HG03025 (cell line): ENCODE measurements around the gene EPHA8.

Source experiments
- ATAC-seq: cut with Tn5 transposase; IDR thresholded peaks from one replicate; pipeline ENCODE4 v1.9.1; 2021; ENCODE audit warnings: mild to moderate bottlenecking, moderate library complexity; ENCODE audit not compliant: unreplicated experiment, low FRiP score

The EPHA8 gene

DNA sequence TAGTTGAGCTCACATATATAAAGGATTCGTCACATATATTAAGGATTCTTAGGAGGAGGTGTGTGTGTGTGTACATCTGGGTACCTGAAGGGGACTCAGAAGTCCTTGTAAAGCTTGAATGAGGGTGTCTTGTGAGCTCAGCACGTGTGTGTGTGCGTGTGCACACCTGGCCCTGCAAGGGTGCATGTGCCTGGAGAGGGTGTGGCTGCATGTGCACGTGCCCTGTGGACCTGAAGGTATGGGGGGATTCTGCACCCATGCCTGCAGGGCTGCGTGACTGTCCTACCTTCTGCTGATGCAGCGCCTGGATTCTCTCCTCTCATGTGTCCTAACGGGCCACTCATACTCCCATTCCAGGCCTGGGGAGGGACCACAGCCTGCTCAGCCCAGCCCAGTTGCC, 24.0 kb downstream of the EPHA8 start:
- ATAC-seq: no peak

DNA sequence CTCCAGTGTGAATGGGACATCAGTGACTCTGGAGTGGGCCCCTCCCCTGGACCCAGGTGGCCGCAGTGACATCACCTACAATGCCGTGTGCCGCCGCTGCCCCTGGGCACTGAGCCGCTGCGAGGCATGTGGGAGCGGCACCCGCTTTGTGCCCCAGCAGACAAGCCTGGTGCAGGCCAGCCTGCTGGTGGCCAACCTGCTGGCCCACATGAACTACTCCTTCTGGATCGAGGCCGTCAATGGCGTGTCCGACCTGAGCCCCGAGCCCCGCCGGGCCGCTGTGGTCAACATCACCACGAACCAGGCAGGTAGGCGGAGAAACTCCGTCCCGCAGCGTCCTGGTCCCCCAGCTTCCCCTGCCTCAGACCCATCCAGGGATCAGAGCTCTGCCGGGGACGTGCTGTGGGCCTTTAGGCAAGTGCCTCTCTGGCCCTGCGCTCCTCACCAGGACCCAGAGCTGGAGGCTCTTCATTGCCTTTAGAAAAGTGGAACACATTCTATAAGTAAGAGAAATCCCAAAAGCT, 25.7 kb downstream of the EPHA8 start:
- no peak for ATAC-seq

DNA sequence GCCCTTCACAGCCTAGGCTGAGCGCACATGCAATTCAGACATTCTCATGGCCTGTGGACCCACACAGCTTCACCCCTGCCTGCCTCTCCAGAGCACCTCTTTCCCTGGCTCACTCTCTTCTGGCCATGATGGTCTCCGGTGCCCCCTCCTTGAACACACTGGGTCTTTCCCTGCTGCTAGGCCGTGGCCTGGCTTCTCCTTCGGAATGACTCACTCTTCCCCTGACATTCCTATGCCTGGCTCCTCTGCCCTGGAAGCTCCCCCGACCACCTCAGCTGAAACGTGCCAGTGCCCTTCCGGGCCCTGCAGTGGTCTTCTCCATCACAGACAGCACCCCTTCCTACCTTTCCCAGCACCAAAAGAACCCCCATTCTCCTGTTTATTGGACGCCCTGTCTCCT, 28.3 kb downstream of the EPHA8 start:
- ATAC-seq: no peak

DNA sequence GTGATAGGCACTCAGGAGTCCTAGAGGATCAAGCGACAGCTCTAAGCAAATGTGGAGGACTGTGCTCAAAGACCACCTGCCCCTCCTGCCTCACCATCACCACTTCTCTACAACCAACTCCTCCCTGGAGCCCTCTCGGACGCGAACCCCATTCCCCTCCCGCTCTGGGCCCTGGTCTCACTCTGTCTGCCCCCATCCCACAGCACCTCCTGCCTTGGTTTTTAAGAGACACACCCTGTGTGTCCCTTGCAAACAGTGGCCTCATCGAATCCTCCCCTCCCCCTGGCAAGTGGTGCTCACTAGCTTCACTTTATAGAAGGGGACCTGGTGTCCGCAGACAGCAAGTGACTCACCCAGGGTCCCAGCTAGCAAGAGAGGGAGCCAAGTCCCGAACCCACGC, 28.8 kb downstream of the EPHA8 start:
- no peak for ATAC-seq

DNA sequence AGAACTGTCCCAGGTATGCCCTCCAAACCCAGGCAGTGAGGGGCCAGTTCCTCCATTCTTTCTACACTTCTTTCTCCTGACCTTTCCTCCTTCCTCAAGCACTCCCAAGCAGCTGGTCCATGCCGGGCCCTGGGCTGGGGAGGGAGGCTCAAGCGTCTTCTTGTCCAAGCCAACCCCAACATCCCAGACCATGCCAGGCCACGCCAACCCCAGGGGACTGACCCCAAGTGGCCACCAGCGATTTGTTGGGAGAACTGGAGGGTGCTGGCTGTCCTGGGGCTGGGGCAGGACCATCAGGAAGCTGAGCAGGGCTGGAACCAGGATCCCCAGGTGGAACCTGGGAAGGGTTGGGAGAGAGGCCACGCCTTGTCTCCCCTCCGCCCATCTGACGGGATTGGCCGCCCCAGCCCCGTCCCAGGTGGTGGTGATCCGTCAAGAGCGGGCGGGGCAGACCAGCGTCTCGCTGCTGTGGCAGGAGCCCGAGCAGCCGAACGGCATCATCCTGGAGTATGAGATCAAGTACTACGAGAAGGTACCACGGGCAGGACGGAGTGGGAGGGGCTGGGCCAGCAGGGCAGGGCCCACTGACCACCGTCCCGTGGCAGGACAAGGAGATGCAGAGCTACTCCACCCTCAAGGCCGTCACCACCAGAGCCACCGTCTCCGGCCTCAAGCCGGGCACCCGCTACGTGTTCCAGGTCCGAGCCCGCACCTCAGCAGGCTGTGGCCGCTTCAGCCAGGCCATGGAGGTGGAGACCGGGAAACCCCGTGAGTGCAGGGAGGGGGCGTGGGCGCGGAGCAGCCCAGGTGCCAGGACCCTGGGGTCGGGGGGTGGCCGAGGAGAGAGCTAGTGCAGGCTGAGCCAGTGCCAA, 29.9 kb downstream of the EPHA8 start:
- no peak for ATAC-seq

DNA sequence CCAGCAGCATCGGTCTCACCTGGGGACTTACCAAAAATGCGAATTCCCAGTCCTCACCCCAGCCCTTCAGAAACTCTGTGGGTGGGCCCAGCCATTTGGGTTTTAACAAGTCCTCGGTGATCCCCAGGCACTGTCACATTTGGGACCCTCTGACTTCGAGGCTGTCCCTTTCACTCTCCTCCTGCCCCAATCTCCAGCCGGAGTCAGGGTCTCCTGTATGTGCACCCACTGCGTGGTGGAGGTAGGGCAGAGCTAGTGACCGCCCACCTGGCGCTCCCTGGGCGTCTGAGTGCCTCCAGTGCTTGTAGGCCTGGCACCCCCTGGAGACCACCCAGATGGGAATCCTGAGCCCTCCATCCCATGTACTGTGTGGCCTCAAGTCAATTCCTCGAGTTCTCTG, 31.1 kb downstream of the EPHA8 start:
- no peak for ATAC-seq

DNA sequence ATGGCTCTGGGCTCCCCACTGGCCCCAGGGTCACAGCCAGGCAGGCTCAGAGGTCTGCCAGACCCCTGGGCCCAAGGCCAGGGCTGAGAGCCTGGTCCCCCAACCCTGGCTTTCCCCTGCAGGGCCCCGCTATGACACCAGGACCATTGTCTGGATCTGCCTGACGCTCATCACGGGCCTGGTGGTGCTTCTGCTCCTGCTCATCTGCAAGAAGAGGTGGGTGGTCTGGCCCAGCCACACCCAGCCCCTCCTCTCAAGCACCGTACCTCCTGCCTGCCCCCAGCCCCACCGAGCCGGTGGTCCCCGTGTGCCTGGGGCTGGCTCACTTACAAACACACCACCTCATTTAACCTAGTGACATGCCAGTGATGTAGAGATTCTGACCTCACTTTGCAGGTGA, 31.8 kb downstream of the EPHA8 start:
- no peak for ATAC-seq

DNA sequence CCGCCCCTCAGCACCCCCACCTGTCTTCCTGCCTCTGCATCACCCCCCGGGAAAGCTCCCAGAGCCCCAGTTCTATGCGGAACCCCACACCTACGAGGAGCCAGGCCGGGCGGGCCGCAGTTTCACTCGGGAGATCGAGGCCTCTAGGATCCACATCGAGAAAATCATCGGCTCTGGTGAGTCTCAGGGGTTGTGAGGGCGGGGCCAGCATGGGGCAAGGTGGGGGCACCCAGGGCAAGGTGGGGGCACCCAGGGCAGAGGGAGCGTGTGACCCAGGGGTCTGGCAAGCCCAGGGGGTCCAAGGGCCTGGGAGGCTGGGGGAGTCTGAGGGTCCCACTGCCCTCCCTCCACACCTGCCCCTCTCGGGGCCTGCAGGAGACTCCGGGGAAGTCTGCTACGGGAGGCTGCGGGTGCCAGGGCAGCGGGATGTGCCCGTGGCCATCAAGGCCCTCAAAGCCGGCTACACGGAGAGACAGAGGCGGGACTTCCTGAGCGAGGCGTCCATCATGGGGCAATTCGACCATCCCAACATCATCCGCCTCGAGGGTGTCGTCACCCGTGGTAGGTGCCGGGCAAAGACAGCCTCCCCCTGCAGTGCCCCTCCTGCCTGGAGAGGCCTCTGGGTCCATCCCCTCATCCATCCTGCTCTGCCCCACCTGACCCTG, 34.1 kb downstream of the EPHA8 start:
- ATAC-seq: no peak

DNA sequence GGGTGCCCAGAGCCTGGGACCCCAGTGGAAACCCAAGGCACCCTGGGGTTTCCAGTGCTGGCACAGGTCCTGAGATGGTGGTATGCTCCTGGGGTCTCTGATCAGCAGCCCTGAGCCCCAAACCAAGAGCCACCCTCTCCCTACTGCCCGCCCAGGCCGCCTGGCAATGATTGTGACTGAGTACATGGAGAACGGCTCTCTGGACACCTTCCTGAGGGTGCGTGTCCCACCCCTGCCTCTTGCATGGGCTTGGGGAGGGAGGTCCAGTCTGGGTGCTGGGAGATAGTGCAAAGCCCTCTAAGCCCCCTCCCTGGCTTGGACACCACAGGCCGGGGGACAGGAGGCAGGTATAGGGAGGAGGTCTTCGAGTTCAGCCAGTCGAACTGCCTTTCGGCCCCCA, 34.7 kb downstream of the EPHA8 start:
- no peak for ATAC-seq

DNA sequence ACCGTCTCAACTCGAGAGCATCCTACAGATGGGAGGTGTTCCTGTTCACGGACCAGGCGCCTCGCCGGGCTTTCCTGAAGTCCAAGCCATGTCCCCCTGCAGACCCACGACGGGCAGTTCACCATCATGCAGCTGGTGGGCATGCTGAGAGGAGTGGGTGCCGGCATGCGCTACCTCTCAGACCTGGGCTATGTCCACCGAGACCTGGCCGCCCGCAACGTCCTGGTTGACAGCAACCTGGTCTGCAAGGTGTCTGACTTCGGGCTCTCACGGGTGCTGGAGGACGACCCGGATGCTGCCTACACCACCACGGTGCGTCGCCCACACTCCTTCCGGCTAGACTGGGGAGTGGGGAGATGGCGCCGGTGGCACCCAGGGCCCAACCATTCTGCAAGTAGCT, 35.4 kb downstream of the EPHA8 start:
- no peak for ATAC-seq

DNA sequence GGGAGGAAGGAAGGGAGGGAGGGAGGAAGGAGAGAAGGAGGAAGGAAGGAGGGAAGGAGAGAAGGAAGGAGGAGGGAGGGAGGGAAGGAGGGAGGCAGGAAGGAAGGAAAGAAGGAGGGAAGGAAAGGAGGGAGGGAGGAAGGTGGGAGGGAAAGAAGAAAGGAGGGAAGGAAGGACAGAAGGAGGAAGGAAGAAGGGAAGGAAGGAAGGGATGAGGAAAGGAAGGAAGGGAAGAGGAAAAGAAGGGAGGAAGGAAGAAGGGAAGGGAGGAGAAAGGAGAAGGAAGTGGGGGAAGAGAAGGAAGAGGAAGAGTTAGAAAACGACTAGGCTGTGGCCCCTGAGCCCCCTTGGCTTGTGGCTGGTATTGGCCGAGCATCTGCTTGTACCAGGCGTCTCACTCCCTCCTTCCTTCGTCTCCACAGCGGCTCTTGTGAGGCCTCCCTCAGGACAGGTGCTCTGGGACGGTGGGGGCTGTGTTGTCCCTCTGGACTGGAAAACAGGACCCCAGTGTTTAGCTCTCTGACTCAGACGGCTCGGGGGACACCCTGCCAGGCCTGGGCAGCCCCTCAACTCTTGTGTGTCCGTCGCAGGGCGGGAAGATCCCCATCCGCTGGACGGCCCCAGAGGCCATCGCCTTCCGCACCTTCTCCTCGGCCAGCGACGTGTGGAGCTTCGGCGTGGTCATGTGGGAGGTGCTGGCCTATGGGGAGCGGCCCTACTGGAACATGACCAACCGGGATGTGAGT, 37.0 kb downstream of the EPHA8 start:
- ATAC-seq: no peak

DNA sequence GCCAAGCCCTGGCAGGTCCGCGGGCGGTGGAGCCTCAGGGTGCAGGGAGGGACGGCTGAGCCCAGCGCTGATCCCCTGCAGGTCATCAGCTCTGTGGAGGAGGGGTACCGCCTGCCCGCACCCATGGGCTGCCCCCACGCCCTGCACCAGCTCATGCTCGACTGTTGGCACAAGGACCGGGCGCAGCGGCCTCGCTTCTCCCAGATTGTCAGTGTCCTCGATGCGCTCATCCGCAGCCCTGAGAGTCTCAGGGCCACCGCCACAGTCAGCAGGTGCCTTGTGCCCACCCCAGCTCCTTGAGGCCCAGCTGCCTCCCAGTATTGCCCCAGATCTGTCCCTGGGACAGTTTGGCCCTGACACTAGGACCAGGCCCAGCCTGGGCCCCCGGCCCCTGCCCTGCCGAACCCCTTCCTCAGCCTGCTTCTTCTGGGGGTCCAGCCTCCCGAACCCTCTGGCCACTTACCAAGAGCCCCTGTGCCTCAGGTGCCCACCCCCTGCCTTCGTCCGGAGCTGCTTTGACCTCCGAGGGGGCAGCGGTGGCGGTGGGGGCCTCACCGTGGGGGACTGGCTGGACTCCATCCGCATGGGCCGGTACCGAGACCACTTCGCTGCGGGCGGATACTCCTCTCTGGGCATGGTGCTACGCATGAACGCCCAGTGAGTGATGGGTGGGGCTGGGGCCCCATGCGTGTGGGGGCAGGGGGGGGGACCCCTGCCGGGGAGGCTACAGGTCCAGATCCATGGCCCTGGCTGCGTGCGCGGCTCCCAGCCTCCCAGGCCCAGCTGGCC, 37.7 kb downstream of the EPHA8 start:
- ATAC-seq: no peak

DNA sequence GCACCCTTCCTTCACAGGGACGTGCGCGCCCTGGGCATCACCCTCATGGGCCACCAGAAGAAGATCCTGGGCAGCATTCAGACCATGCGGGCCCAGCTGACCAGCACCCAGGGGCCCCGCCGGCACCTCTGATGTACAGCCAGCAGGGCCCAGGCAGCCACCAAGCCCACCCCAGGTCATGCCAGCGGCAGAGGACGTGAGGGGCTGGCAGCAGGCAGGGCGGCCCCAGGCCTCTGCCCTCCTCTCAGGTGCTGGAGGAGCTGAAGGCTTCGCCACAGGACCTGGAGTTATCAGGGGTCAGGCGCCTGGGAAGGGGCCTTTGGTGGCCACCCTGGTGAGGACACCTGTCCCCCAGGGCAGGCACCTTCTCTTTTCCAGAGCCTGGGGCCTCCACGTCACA, 38.3 kb downstream of the EPHA8 start:
- ATAC-seq: no peak

DNA sequence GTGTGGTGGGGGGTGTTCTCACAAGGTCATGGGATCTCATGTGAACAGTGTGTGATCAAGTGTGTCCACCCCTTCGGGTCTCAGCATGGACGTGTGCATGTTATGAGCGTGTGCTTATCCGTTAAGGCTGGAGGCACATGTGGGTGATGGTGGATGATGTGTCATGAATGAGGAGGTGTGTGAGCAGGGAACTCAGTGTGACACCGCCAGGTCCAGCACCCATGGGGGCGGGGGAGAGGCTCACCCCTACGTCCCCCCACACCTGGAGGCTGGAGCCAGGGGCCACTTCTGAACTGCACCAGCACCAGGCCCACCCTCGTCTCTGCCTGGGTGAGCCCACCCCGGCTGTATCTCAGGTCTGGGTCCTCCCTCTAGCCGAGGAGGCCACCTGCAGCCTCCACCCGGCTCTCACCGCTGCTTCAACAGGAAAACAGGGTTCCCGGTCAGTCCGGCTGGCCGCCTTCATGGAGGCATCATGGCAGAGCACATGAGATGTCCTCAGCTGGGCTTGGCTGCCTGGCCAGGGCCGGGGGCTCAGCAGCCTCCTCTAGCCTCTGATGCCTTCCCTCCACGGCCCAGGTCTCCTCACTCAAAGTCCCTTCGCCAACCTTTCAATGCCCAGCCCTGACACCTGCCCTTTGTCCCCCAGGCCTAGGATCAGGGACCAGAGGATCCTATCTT, 38.9 kb downstream of the EPHA8 start:
- ATAC-seq: no peak

DNA sequence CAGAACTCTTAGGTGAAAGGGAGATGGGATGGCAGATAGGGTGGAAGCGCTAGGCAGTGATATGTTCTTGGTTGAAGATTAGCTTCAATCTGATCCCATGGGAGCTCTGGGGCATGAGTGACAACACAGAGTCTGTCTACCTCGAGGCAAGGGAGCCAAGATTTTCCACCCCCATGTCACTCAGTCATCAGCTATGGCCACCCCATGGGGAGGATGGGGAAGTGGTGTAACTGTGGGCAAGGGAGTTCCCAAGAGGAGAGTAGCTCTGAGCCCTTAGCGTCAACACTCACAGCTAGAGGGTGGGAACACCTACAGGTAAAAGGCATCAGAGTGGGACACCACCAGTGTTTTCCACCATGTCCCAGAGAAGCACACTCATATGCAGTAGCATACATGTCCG, 42.9 kb downstream of the EPHA8 start:
- no peak for ATAC-seq

DNA sequence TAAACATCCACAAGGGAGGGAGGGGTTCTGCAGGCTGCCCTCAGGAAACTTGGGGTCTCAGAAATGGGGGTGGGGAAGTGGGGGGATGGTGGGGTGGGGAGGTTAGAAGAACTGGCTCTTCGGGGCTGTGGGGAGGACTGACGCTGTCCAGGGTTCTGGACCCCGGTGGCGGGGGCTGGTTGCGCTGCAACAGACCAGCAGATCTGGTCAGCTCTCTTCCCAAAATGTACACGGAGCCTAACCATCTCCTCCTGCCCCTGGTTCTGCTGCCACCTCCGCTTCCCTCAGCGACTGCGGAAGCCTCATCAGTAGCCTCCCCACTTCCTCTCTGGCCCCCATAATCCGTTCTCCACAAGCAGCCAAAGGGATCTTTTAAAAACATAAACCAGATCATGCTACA, 43.9 kb downstream of the EPHA8 start:
- ATAC-seq: no peak

DNA sequence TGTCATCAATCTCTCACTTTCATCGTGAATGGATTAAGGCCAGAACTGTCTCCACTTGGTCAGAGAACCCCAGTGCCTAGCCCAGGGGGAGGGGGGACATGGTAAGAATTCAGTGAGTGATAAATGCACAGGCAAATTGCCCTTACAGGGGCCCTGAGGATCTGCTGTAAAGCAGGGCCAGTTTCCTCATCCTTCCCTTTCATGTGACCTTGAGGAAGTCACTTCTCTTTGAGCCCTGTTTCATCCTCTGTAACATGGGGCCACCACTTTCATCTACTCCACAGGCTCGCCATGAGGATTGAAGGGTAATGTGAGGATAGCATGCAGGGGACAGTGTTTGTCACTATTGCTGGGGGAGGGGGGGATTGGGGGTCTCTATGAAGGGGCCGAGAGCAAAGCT, 45.1 kb downstream of the EPHA8 start:
- ATAC-seq: no peak

DNA sequence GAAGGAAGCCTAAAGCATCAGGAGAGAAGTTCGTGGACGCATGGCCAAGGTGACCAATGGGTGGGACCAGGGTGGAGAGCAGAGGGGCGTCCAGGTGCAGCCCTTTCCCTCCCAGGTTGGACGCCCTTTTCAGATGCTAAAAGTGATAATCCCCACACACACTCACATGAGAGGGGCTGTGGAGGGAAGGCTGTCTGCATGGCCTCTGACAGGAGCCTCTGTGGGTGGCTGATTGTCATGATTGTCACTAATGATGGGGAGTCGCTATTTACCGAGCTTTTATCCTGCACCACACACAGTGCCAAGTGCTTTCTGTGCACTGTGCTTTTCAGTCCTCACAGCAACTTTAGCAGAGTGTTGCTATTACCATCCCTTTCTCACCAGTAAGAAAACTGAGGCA, 46.0 kb downstream of the EPHA8 start:
- ATAC-seq: no peak

DNA sequence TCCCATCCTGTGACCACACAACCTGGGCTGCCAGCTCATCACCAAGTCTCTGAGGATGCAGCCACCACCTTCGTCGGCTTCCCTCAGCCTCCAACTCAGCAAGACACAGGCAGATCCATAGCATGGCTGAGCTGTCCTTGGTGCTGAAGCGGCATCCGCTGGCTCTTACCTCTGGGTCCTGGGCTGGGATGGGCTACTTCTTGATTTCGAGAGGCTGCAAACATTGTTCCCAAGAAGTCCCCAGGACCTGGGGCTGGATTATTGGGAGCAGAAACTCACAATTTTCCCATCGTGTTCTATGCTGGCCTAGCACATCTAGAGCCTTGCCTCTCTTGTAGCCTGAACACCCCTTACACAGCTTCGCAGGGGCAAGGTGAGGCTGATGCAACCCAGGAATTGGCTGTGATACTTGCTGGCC, 48.2 kb downstream of the EPHA8 start:
- no peak for ATAC-seq
